GM21367 (cell line): ENCODE results near the gene RNF44.
"Not testable (repeated sequence)": the region's sequence is repeated elsewhere in the genome, so short reads cannot be mapped to it uniquely, and the experiment has no call there.

Experiments
- ATAC-seq: cut with Tn5 transposase; IDR thresholded peaks from one replicate; pipeline ENCODE4 v1.9.1; 2021; ENCODE audit not compliant: unreplicated experiment

RNF44 gene

DNA sequence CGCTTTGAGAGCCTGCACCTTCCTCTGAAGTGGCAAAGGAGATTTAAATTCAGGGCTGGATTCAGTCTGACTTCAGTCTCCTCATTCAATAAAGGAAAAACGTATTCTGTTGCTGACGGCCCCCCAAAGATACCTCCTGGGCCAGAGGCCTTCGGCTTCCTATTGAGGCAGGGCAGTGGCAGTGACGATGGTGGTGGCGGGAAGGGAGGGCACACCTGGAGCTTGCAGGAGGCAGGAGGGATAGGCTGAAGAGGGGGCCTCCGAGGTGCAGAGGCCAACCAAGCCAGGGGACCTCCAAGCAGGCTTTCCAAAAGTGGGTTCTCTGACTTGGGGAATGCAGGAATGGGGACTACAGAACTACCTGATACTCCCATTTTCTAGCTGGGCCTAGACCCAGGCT lies 15.9 kb downstream of the RNF44 start:
- ATAC-seq = no peak

DNA sequence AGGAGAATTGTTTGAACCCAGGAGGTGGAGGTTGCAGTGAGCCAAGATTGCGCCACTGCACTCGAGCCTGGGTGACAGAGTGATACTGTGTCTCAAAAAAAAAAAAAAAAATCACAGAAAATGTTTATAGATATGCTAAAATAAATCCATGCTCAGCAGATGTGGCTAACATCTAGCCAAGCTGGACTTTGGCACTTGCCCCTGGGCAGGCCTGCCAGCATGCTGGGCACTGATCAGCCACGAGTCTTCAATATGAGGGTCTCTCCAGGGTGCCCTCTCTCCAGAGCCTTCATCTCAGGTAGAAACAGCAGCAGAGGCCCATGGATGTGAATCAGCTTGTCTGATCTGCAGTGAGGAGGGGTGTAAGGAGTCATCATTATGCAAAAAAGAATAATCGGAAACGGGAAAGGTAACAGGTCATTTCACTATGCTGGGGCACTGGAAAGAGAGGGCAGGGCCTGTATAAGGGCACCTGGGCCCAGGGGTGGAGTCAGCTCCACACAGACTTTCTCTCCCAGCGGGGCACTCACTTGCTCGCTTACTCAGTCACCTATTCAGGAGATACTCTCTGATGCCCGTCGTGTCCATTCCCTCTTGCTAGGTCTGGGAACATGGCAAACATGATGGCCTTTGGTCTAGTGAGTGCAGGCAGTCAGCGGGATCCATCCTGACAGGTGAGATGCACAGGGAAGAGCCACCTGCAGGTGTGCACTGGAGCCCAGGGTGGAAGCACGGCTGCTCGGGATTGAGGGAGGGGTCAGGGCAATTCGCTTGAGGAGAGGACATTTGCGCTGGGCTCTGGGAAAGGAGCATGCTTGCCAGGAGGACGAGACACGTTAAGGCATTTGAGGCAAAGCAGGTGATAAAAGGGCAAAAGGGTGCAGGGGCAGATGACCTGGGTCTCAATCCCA lies 17.1 kb downstream of the RNF44 start:
- ATAC-seq = no peak

DNA sequence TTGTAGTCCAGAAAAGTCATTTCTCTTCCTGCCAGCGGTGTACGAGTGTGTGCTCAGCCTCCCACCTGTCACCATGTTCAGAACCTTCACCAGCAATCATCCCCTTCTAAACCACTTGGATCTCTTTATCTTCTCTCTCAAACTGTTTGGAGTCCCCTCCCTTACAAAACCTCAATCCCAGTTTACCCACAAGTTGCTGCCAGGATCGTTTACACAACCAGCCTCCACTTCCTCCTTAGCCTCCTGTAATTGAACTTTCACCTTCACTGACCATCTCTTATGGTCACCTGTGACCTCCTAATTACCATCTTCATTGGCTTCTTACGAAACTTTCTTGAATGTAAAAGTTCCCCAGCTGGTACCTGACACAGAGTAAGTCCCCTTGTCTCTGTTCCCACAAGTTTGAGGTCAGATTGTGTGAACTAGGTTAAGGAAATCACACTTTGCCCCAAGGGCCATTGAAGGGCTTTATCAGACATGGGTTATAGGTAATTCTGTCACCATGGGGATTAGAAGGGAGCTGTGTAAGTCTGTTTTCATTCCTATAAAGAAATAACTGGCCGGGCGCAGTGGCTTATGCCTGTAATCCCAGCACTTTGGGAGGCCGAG lies 20.0 kb downstream of the RNF44 start:
- no peak for ATAC-seq

DNA sequence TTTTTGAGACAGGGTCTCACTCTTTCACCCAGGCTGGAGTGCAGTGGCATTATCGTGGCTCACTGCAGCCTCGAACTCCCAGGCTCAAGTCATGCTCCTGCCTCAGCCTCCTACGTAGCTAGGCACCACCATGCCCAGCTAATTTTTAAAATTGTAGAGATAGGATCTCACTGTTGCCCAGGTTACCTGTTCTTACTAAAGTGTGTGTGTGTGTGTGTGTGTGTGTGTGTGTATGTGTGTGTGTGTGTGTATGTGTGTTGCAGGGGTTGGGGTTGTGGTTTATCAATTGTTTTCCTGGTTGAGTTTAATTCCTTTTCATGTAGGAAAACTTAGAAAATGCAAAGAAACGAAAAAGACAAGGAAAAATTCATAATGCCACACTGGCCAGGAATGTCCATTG lies 21.8 kb downstream of the RNF44 start:
- no peak for ATAC-seq

DNA sequence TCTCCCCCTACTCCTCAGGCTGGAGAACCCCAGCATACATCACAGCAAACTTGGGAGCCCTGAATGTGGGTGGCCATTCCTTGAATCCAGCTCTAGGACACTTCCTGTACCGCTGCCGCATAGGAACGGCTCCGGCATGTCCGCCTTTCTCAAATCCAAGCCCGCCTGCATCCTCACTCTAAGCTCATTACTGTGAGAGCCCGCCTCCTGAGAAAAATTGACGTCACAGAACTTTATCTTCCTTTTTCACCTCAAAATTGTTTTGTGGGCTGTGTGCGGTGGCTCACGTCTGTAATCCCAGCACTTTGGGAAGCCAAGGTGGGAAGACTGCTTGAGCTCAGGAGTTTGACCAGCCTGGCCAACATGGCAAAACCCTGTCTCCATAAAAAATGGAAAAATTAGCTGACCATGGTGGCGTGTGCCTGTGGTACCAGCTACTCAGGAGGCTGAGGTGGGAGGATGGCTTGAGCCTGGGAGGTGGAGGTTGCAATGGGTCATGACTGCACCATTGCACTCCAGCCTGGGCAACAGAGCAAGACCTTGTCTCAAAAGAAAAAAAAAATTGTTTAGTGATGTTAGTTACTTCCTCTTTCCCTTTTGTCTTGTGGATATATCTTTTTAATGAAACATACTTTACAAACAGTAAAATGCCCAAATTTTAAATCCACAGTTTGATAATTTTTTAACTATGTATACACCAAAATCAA lies 22.8 kb downstream of the RNF44 start:
- ATAC-seq = no peak

DNA sequence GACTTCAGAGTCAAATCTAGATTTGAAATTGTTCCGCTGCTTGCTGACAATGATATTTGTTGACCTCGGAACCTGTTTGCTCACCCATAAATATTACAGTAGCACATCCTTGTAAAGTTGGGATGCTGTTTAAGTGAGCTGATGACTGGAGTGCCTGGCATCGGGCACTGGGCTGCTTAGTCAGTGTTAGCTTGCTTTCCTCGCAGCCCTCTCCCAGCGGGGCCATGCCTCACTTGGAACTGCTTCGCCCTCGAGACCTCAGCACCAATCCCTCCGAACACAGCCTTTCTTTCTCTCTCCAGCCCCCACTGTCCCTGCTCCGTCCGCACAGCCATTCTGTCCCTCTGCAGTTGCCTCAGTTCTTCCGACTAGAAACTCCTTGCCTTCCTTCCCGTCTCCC lies 23.4 kb downstream of the RNF44 start:
- no peak for ATAC-seq

DNA sequence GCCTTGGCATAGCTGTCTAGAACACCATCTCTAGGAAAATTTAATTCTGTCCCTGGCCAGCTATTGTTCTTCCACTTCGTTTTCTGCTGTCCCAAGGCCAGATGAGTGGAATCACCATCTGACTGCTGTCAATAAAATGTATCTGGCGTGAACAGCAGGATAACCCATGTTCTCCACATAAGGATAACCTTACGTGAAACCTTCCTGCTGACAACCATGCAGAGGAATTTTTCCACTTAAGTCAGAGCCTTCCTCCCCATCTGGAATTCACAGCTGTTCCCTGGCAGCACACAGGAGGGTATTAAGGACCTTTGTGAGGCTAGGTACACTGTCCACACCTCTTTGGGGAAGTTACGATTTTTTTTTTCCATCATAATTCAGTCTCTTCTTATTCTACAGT lies 28.6 kb downstream of the RNF44 start:
- no peak for ATAC-seq

DNA sequence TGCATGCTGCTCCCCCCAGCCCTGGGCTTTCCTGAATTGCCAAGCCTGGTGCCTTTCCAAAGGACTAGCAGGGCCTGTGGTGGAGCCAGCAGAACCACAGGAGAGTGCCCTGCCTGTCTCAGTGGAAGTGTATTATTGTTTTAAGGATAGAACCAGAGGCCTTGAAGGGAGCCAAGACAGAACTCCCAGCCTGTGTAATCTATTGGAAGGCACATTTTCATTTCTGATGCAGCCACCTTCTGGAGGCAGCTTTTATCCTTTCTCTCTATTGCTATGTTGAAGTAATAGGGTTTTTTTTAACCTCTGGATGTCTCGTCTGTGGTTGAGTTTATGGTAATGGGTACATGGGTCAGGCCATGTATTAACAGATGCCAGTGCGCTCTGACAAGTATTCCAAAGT lies 29.3 kb downstream of the RNF44 start:
- no peak for ATAC-seq

DNA sequence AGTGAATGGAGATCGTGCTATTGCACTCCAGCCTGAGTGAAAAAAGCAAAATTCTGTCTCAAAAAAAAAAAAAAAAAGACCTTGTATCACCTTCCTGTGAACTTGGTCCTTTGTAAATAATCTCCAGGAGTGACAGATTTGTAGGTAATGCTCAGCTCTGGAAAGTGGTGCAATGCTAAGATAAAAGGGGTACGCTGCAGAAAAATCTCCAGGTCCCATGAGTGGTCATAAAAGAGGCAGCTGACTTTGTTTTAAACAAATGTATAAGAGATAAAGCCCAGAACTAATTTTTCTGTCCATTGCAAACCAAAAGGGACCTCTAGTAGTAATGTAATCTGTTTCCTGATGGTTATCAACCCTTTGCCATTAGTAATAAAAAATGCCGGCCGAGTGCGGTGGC lies 33.7 kb downstream of the RNF44 start:
- no peak for ATAC-seq

DNA sequence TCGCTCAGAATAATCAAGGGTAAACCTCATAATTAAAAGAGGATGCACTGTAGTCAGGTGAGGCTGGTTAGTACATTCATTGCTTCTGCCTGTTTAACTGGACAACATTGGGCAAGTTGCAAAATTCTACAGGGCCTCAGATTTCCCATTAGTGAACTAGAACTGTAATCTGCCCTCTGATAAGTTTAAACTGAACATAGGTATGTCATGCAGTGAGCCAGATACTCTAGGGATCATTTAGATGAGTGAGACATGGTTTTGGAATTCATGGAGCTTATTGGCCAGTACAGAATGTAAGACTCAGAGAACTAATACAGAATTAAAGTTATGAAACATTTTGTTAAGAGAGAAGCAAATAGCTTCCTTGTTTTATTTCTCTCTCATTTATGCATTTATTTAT lies 35.9 kb downstream of the RNF44 start:
- ATAC-seq = no peak

DNA sequence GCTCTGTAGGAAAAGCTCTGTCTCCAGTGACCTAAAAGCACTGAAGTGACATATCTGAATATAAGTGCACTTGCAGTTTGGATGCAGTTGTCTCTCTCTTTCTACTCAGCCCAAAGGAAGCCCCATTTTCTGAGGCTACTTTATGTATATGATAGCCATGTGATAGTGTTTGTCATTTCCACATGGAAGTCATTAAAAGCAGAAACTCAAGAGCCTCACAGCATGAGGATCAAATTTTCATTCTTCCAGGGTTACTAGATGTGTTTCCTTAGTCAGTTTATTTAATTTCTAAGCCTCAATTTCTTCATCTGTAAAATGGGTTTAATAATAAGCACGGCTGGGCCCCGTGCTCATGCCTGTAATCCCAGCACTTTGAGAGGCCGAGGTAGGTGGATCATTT lies 36.7 kb downstream of the RNF44 start:
- ATAC-seq = no peak

DNA sequence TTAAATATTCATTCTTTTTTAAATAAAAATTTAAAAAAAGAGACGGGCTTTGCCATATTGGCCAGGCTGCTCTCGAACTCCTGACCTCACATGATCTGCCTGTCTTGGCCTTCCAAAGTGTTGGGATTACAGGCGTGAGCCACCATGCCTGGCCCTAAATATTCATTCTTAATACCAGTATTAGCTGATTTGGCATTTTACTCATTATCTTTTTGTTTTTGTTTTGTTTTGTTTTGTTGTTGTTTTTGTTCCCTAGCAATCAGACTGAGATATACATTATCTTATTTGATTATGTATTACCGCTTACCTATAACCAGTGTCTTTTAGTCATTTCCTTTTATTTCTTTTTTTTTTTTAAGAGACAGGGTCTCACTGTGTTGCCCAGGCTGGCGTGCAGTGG lies 37.9 kb downstream of the RNF44 start:
- ATAC-seq = no peak

DNA sequence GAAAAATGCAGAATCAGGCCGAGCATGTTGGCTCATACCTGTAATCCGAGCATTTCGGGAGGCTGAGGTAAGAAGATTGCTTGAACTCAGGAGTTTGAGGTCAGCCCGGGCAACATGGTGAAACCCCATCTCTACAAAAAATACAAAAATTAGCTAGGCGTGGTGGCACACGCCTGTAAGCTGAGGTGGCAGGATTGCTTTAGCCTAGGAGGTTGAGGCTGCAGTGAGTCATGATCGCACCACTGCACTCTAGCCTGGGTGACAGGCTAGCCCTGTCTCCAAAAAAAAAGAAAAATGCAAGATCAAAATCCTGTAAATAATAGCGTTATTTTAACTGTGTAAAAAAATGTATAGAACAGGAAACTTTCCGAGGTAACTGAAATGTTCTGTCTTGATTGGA lies 39.4 kb downstream of the RNF44 start:
- no peak for ATAC-seq

DNA sequence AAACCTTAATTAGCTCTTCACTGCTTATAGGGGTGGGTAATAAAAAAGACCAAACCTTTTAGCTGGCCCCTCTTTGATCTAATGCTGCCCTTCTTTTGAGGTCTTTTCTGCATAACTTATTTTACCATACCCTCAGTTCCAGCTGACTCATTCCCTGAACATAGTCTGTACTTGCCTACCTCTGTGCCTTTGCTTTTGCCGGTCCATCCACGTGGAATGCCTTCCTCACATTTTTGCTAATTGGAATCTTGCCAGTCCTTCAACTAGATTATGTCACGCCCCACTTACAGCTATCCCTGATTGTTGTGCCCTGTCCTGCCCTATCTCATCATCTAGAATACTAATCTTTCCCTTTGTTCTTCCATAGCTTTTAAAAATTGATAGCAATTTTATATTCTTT lies 44.8 kb downstream of the RNF44 start:
- no peak for ATAC-seq

DNA sequence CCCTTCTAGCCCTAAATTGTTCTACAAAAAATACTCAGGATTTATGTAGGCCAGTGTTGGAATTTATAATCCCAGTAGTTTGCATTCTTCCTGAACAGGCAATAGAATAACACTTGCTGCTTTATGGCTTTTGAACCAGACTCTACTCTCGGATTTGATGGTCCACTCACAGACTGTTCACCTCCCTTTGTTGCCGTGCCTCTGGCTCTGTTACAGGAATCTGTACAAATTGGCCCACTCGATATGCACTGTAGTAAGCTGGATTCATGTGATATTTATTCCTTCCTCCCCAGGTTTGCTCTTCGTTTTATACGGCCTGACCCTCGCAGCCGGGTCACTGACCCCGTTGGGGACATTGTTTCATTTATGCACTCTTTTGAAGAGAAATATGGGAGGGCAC lies 45.3 kb downstream of the RNF44 start:
- no peak for ATAC-seq

DNA sequence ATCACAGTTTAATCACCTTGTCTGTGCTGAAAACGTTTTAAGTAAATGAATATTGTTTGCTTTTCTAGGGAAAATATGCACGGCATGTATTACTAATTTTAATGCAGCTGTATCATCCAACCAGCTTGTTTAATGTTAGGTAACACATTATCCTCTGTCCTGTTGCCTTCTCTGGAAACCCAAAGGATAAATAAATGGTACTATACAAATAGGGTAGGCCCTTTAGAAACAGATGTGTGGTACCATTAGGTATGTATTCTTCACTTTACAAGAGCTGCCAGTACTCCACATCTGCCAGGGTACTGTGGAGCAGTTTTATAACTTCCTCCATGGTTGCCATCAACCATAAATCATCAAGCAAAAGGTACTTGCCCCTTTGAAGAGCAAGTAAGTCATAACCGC lies 46.1 kb downstream of the RNF44 start:
- ATAC-seq = no peak

DNA sequence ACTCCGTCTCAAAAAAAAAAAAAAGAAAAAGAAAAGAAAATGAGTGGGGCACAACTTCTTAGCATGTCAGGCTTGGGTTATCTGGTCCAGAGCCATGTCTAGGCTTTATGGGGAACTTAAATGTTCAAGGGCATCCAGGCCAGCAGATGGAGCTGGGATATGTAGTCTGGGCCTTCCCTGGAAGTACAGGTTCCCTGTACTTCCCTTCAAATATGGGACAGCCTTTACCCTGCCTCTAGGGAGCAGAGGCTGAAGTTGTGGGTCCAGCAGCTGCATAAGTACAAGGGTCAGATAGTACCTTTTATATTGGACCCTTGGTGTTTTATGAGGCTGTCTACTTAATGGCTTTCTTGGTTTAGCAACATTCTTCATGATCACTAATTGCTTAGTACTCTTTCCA lies 46.9 kb downstream of the RNF44 start:
- no peak for ATAC-seq

DNA sequence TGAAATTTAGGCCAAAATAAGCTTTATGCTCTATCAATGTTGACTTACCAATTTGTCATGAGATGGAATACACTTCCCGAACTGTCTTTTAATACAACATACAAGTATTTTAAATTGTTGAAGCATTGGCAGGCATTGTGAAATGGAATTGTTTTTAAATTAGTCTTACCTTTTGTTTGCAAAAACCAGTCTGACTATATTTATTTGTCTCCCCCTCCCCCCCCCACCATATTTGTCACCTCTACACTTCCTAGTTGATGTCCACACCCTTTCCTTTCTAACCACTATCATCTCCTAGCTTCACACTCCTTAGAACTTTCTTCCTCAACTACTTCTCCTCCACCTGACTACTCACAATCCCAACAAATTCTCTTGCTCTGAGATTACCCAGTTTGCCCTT lies 48.1 kb downstream of the RNF44 start:
- no peak for ATAC-seq

DNA sequence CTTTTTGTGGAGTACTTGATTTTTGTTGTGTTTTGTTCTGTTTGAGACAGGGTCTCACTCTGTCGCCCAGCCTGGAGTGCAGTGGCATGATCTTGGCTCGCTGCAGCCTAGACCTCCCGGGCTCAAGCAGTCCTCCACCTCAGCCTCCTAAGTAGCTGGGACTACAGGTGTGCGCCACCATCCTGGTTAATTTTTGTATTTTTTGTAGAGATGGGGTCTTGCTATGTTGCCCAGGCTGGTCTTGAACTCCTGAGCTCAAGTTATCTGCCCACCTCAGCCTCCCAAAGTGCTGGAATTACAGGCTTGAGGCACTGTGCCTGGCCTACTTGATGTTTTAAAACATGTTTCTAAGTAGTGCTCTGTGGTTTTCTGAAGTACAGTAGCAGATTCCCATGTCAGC lies 50.0 kb downstream of the RNF44 start:
- ATAC-seq = not testable (repeated sequence)

DNA sequence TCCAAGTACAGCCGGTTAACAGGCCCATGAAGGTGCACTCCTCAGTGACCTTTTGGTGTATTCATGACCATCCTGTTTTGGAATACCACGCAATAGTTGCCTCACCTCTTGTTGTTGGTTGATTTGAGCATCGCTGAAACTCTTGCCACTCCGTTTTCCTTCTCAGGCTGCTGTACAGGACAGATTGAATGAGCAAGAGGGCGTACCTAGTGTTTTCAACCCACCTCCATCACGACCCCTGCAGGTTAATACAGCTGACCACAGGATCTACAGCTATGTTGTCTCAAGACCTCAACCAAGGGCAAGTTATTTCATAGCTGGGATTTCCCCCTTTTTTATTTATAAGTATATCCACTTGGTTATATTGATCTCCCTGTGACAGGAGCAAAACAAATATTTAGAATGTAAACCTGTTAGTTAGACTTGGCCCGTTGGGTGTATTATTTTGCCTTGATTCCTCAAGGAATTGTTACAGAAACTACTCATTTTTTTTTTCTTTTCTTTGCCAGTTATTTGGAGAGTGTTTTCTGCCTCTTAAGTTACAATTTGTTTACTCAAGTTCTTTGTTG lies 50.9 kb downstream of the RNF44 start:
- no peak for ATAC-seq

DNA sequence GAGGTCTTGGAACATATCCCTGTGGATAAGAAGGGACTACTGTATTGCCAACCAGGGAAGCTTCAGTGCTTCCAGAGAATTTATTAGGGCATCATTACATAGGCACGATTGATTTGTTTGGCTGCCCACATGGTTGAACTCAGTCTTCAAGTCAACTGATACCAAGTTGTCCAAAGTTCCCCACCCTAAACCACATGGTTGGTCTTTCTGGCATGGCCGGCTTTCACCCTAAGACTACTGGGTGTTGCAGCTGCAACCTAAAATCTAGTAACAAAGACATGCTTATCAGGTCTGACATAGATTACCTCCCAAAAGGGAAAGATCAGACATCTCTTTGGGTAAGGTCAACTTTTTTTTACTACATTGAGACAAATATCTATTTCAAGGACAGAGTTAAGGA lies 52.0 kb downstream of the RNF44 start:
- no peak for ATAC-seq

DNA sequence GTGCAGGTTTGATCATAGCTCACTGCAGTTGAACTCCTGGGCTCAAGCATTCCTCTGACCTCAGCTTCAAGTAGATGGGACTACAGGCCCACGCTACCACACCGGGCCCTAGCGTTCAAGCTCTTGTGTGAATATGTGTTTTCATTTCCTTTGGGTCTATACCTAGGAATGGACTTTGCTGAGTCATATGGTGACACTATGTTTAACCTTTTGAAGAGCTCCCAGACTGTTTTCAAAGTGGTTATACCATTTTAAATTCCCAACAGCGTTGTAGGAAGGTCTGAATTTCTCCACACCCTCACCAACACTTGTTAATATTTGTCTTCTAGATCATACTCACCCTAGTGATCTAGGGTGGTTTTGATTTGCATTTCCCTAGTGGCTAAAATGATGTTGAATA lies 55.5 kb downstream of the RNF44 start:
- no peak for ATAC-seq
